ENCODE data around the gene LHFPL5. TPM values are rescaled to one million over a fixed set of nuclear protein-coding genes. Genes with fewer than 3 reads are reported as not detected.

The LHFPL5 gene
- total and polyA plus RNA-seq, 11 donors = not detected

- H3K4me3 ChIP-seq = no peak overlapping the region
- WGBS, 4 donors = 100% methylated on average over 1 of the region's 1 CpG
- intact Hi-C loops (cut with DNase I) = no loop called here
- ATAC-seq (no peak), DNase-seq (no peak)
- no peak overlapping the region for H3K27ac ChIP-seq
- no peaks in the 10 kb centered on the region for H3K4me1 ChIP-seq
- no peaks in the 10 kb centered on the region for H3K27me3 ChIP-seq
- TF ChIP-seq POLR2A (IDR thresholded peaks at IDR 0.05) = no peak
- no peak for TF ChIP-seq CTCF (IDR thresholded peaks at IDR 0.05)
- no peaks in the 10 kb centered on the region for H3K9me3 ChIP-seq
- peaks cover 0 to 89% (median 71%) of the 10 kb centered on the region in 9 donors for H3K36me3 ChIP-seq
These were observed 51.1 kb downstream of the LHFPL5 start for GRCh38 chr6:35856250-35856649.

- ATAC-seq = no peak
- no peak overlapping the region for H3K4me3 ChIP-seq
- TF ChIP-seq CTCF (IDR thresholded peaks at IDR 0.05) (no peak), POLR2A (IDR thresholded peaks at IDR 0.05) (no peak)
- peaks cover 0 to 78% (median 60%) of the 10 kb centered on the region in 9 donors for H3K36me3 ChIP-seq
- no peaks in the 10 kb centered on the region for H3K4me1 ChIP-seq
- intact Hi-C loops (cut with DNase I) = no loop called here
- H3K9me3 ChIP-seq = no peaks in the 10 kb centered on the region
- no peak overlapping the region for H3K27ac ChIP-seq
- no peak for DNase-seq
- no peaks in the 10 kb centered on the region for H3K27me3 ChIP-seq
These were observed 52.7 kb downstream of the LHFPL5 start for GRCh38 chr6:35857853-35858252.

GRCh38 chr6:35859367-35859766 lies 54.2 kb downstream of the LHFPL5 start:
- no peaks in the 10 kb centered on the region for H3K4me1 ChIP-seq
- DNase-seq (no peak), ATAC-seq (no peak)
- no peak overlapping the region for H3K4me3 ChIP-seq
- WGBS, 4 donors = 89 to 92% (median 90%) methylated on average over 4 of the region's 4 CpGs
- intact Hi-C loops (cut with DNase I) = no loop called here
- peaks cover 0 to 75% (median 50%) of the 10 kb centered on the region in 9 donors for H3K36me3 ChIP-seq
- H3K9me3 ChIP-seq = no peaks in the 10 kb centered on the region
- no peaks in the 10 kb centered on the region for H3K27me3 ChIP-seq
- no peak overlapping the region for H3K27ac ChIP-seq
- TF ChIP-seq CTCF (IDR thresholded peaks at IDR 0.05) (no peak), POLR2A (IDR thresholded peaks at IDR 0.05) (no peak)

Other genes starting within 250 kb of the LHFPL5 start
- 100 to 1,000 TPM in 5 of 9 donors, 10 to 100 TPM in 4; 19.7 to 175 (median 104) TPM for gene FKBP5, start 116.4 kb upstream of the LHFPL5 start, total RNA-seq
- gene FKBP5, start 116.4 kb upstream of the LHFPL5 start, polyA plus RNA-seq = 100 to 1,000 TPM in 1 of 2 donors, 10 to 100 TPM in 1; 36.4 to 351 TPM
- under 1 TPM in 3 of 9 donors, not detected in 6; 0.19 to 0.72 (median 0.33) TPM for gene ARMC12, start 68.3 kb upstream of the LHFPL5 start, total RNA-seq
- under 1 TPM; 0.19 to 0.27 TPM for gene ARMC12, start 68.3 kb upstream of the LHFPL5 start, polyA plus RNA-seq
- gene CLPSL2, start 28.8 kb upstream of the LHFPL5 start, total RNA-seq = not detected
- gene CLPSL2, start 28.8 kb upstream of the LHFPL5 start, polyA plus RNA-seq = not detected
- gene CLPSL1, start 24.3 kb upstream of the LHFPL5 start, total RNA-seq = not detected
- gene CLPSL1, start 24.3 kb upstream of the LHFPL5 start, polyA plus RNA-seq = not detected
- gene CLPS, start 8.0 kb upstream of the LHFPL5 start, total RNA-seq = 1 to 10 TPM in 5 of 9 donors, not detected in 4; 2.4 to 3.4 (median 2.6) TPM
- gene CLPS, start 8.0 kb upstream of the LHFPL5 start, polyA plus RNA-seq = under 1 TPM in 1 of 2 donors, not detected in 1; 0.22 TPM
- 10 to 100 TPM; 17.7 to 41.7 (median 19.9) TPM for gene SRPK1, start 115.7 kb downstream of the LHFPL5 start, total RNA-seq
- gene SRPK1, start 115.7 kb downstream of the LHFPL5 start, polyA plus RNA-seq = 10 to 100 TPM in 1 of 2 donors, 1 to 10 TPM in 1; 5.0 to 15.6 TPM
- under 1 TPM in 4 of 9 donors, not detected in 5; 0.08 to 0.36 (median 0.32) TPM for gene SLC26A8, start 219.3 kb downstream of the LHFPL5 start, total RNA-seq
- under 1 TPM in 1 of 2 donors, not detected in 1; 0.08 TPM for gene SLC26A8, start 219.3 kb downstream of the LHFPL5 start, polyA plus RNA-seq
- 10 to 100 TPM; 24.3 to 46.5 (median 34.9) TPM for gene MAPK14, start 222.5 kb downstream of the LHFPL5 start, total RNA-seq
- 10 to 100 TPM in 1 of 2 donors, 1 to 10 TPM in 1; 7.0 to 32.3 TPM for gene MAPK14, start 222.5 kb downstream of the LHFPL5 start, polyA plus RNA-seq

Data from heart left ventricle (tissue), 16 donors.